ENCODE data around the gene DVL3.

- TF ChIP-seq CTCF (IDR thresholded peaks at IDR 0.05; ENCODE audit: low read length) (no peak), EZH2 (IDR thresholded peaks at IDR 0.05; ENCODE audit: borderline replicate concordance, low read length) (no peak)
Measured at GRCh38 chr3:184171562-184171961, 16.4 kb downstream of the DVL3 start.

Measured in OCI-LY1 (cell line).